ENCODE measurements around the gene NUP133.
"Not testable (repeated sequence)": the region's sequence is repeated elsewhere in the genome, so short reads cannot be mapped to it uniquely, and the experiment has no call there.

DNA sequence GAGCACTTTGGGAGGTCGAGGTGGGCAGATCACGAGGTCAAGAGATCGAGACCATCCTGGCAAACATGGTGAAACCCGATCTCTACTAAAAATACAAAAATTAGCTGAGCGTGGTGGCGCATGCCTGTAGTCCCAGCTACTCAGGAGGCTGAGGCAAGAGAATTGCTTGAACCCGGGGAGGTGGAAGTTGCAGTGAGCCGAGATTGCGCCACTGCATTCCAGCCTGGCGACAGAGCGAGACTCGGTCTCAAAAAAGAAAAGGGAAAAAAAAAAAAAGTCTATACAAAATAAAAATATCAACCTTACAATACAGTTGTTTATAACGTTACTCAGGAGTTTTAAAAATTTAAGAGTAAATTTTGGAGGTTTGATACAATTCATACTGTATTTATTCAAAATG is 32.3 kb downstream of the NUP133 start:
- not testable (repeated sequence) for TF ChIP-seq CTCF (IDR thresholded peaks at IDR 0.05; ENCODE audit: low read depth, low read length, missing input control); MAX (IDR thresholded peaks at IDR 0.05); RXRA (IDR thresholded peaks at IDR 0.05); YY1 (IDR thresholded peaks at IDR 0.05)

All from liver (tissue), 3 donors.